ENCODE results near the gene C16orf74. TPM values are rescaled to one million over a fixed set of nuclear protein-coding genes. Genes with fewer than 3 reads are reported as not detected.

The C16orf74 gene
- total and polyA plus RNA-seq, 2 experiments from 2014 or later, result 5.3 to 7.8 TPM

GRCh38 chr16:85706449-85707034, 44.4 kb downstream of the C16orf74 start:
- TF ChIP-seq, protein P1, sequence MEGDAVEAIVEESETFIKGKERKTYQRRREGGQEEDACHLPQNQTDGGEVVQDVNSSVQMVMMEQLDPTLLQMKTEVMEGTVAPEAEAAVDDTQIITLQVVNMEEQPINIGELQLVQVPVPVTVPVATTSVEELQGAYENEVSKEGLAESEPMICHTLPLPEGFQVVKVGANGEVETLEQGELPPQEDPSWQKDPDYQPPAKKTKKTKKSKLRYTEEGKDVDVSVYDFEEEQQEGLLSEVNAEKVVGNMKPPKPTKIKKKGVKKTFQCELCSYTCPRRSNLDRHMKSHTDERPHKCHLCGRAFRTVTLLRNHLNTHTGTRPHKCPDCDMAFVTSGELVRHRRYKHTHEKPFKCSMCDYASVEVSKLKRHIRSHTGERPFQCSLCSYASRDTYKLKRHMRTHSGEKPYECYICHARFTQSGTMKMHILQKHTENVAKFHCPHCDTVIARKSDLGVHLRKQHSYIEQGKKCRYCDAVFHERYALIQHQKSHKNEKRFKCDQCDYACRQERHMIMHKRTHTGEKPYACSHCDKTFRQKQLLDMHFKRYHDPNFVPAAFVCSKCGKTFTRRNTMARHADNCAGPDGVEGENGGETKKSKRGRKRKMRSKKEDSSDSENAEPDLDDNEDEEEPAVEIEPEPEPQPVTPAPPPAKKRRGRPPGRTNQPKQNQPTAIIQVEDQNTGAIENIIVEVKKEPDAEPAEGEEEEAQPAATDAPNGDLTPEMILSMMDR (IDR thresholded peaks at IDR 0.05; ENCODE audit: poor library complexity), result no peak
- no peak for TF ChIP-seq EZH2phosphoT487 (IDR thresholded peaks at IDR 0.05; ENCODE audit: low read depth, severe bottlenecking, unreplicated experiment)
- TF ChIP-seq EZH2 (IDR thresholded peaks at IDR 0.05; ENCODE audit: borderline replicate concordance), result no peak
- Histone ChIP-seq H3K4me3 (no peak overlapping the region), H3K27me3 (no peaks in the 10 kb centered on the region), H3K36me3 (replicated peaks; ENCODE audit: insufficient read depth, low read depth) (no peaks in the 10 kb centered on the region), H4K20me1 (ENCODE audit: insufficient read depth, poor library complexity, severe bottlenecking) (no peaks in the 10 kb centered on the region), H2AFZ (no peak overlapping the region), H3K79me2 (no peaks in the 10 kb centered on the region), H3K27ac (no peak overlapping the region), H3K9me2 (replicated peaks; ENCODE audit: insufficient read depth) (no peaks in the 10 kb centered on the region), H3K4me2 (no peak overlapping the region), H3K9me3 (ENCODE audit: low read depth) (no peaks in the 10 kb centered on the region), H3K4me1 (ENCODE audit: insufficient read depth) (no peaks in the 10 kb centered on the region)
- no peak for DNase-seq (ENCODE audit: low spot score)
- 94% methylated on average over 11 of the region's 11 CpGs for WGBS (ENCODE audit: low lambda C conversion rate, missing lambda C conversion rate)

GRCh38 chr16:85704900-85705846, 45.7 kb downstream of the C16orf74 start:
- DNase-seq (ENCODE audit: low spot score), result no peak
- H3K79me2 ChIP-seq, result no peaks in the 10 kb centered on the region
- TF ChIP-seq EZH2 (IDR thresholded peaks at IDR 0.05; ENCODE audit: borderline replicate concordance) (no peak), EZH2phosphoT487 (IDR thresholded peaks at IDR 0.05; ENCODE audit: low read depth, severe bottlenecking, unreplicated experiment) (no peak)
- TF ChIP-seq, protein P1 (IDR thresholded peaks at IDR 0.05; ENCODE audit: poor library complexity), result no peak

GRCh38 chr16:85704011-85704410, 46.9 kb downstream of the C16orf74 start:
- Histone ChIP-seq H3K36me3 (replicated peaks; ENCODE audit: insufficient read depth, low read depth) (no peaks in the 10 kb centered on the region), H2AFZ (no peak overlapping the region), H3K9me2 (replicated peaks; ENCODE audit: insufficient read depth) (no peaks in the 10 kb centered on the region), H3K4me2 (no peak overlapping the region), H3K4me3 (no peak overlapping the region), H3K4me1 (ENCODE audit: insufficient read depth) (no peaks in the 10 kb centered on the region), H3K9me3 (ENCODE audit: low read depth) (no peaks in the 10 kb centered on the region), H3K27me3 (no peaks in the 10 kb centered on the region), H3K79me2 (no peaks in the 10 kb centered on the region), H4K20me1 (ENCODE audit: insufficient read depth, poor library complexity, severe bottlenecking) (no peaks in the 10 kb centered on the region), H3K27ac (no peak overlapping the region)
- no peak for DNase-seq (ENCODE audit: low spot score)
- TF ChIP-seq EZH2 (IDR thresholded peaks at IDR 0.05; ENCODE audit: borderline replicate concordance), result no peak
- TF ChIP-seq, protein P1 (IDR thresholded peaks at IDR 0.05; ENCODE audit: poor library complexity), result no peak
- TF ChIP-seq EZH2phosphoT487 (IDR thresholded peaks at IDR 0.05; ENCODE audit: low read depth, severe bottlenecking, unreplicated experiment), result no peak
- WGBS (ENCODE audit: low lambda C conversion rate, missing lambda C conversion rate), result 90% methylated on average over 11 of the region's 11 CpGs

More at GRCh38 chr16:85704900-85705846, 45.7 kb downstream of the C16orf74 start:
- 91% methylated on average over 20 of the region's 20 CpGs for WGBS (ENCODE audit: low lambda C conversion rate, missing lambda C conversion rate)
- Histone ChIP-seq H3K27ac (no peak overlapping the region), H2AFZ (no peak overlapping the region), H3K4me2 (no peak overlapping the region), H3K9me3 (ENCODE audit: low read depth) (no peaks in the 10 kb centered on the region), H3K9me2 (replicated peaks; ENCODE audit: insufficient read depth) (no peaks in the 10 kb centered on the region), H3K4me1 (ENCODE audit: insufficient read depth) (no peaks in the 10 kb centered on the region), H3K27me3 (no peaks in the 10 kb centered on the region), H4K20me1 (ENCODE audit: insufficient read depth, poor library complexity, severe bottlenecking) (no peaks in the 10 kb centered on the region), H3K4me3 (no peak overlapping the region), H3K36me3 (replicated peaks; ENCODE audit: insufficient read depth, low read depth) (no peaks in the 10 kb centered on the region)
